Stimulated activated naive CD8-positive, alpha-beta T cell treated with anti-CD3 and anti-CD28 coated beads, Interleukin-15, amount 100 ng/mL, for 72 hours (primary cell): ENCODE results near the gene GALNT15.

ENCODE experiments used
- ATAC-seq: fragments of 150-1000 bp; cut with Tn5 transposase; 2 replicates; pipeline ENCODE4 v1.10.0; 2021; ENCODE audit warnings: mild to moderate bottlenecking, moderate library complexity
- DNase-seq, 2 donors: peaks; one replicate each; pipeline ENCODE4 v3.0.0; 2021 to 2022
- H3K27ac Mint-ChIP-seq, 2 donors: one replicate each; pipeline ENCODE4 v1.8.0; 2022; ENCODE audit warnings: mild to moderate bottlenecking in 2 of 2, mixed read lengths in 2 of 2, moderate library complexity in 2 of 2
- H3K27me3 Mint-ChIP-seq: one replicate; pipeline ENCODE4 v1.8.0; 2022; ENCODE audit warnings: mixed read lengths
- H3K4me1 Mint-ChIP-seq: one replicate; pipeline ENCODE4 v1.8.0; 2022; ENCODE audit warnings: mild to moderate bottlenecking, mixed read lengths
- H3K4me3 Mint-ChIP-seq, 2 donors: one replicate each; pipeline ENCODE4 v1.8.0; 2022; ENCODE audit warnings: mild to moderate bottlenecking in 2 of 2, mixed read lengths in 2 of 2, moderate library complexity in 1 of 2
- H3K9me3 Mint-ChIP-seq, 2 donors: one replicate each; pipeline ENCODE4 v1.8.0; 2022; ENCODE audit warnings: mixed read lengths in 2 of 2

GALNT15 gene

GRCh38 chr3:16174389-16174788 is at the start of gene GALNT15:
Gene GALNT15 (plus strand): TSS chr3:16174680. CDS start chr3:16175152, 472 bp downstream.
- Mint-ChIP-seq H3K27ac (no peak within 1 kb of the TSS), H3K4me3 (no peak within 1 kb of the TSS), H3K4me1 (peaks cover 8% of the 10 kb centered on the region), H3K9me3 (peaks cover 0 to 5% of the 10 kb centered on the region in 2 donors), H3K27me3 (peaks cover 38% of the 10 kb centered on the region)
- DNase-seq = no peak
- ATAC-seq = no peak

- no peak overlapping the region for H3K27ac Mint-ChIP-seq
- no peak overlapping the region for H3K4me3 Mint-ChIP-seq
- no peaks in the 10 kb centered on the region for H3K4me1 Mint-ChIP-seq
- no peaks in the 10 kb centered on the region for H3K9me3 Mint-ChIP-seq
- H3K27me3 Mint-ChIP-seq = no peaks in the 10 kb centered on the region
- no peak for ATAC-seq
- no peak for DNase-seq
Measured at GRCh38 chr3:16126634-16127033, 47.8 kb upstream of the GALNT15 start.

- Mint-ChIP-seq H3K9me3 (no peaks in the 10 kb centered on the region), H3K4me3 (no peak overlapping the region), H3K27ac (no peak overlapping the region), H3K4me1 (no peaks in the 10 kb centered on the region), H3K27me3 (no peaks in the 10 kb centered on the region)
- no peak for DNase-seq
- ATAC-seq = no peak
Measured at GRCh38 chr3:16127249-16127648, 47.2 kb upstream of the GALNT15 start.

GRCh38 chr3:16130066-16130465 is 44.4 kb upstream of the GALNT15 start:
- ATAC-seq = no peak
- H3K9me3 Mint-ChIP-seq = no peaks in the 10 kb centered on the region
- H3K4me1 Mint-ChIP-seq = no peaks in the 10 kb centered on the region
- H3K27me3 Mint-ChIP-seq = no peaks in the 10 kb centered on the region
- no peak overlapping the region for H3K27ac Mint-ChIP-seq
- no peak for DNase-seq
- H3K4me3 Mint-ChIP-seq = no peak overlapping the region

- no peak for DNase-seq
- Mint-ChIP-seq H3K9me3 (peaks cover 0 to 9% of the 10 kb centered on the region in 2 donors), H3K4me1 (no peaks in the 10 kb centered on the region), H3K27ac (no peak overlapping the region), H3K4me3 (no peak overlapping the region), H3K27me3 (no peaks in the 10 kb centered on the region)
- no peak for ATAC-seq
Measured at GRCh38 chr3:16132190-16132589, 42.3 kb upstream of the GALNT15 start.

GRCh38 chr3:16132928-16133327 is 41.6 kb upstream of the GALNT15 start:
- Mint-ChIP-seq H3K9me3 (peaks cover 0 to 15% of the 10 kb centered on the region in 2 donors), H3K4me1 (no peaks in the 10 kb centered on the region), H3K27me3 (no peaks in the 10 kb centered on the region), H3K4me3 (no peak overlapping the region), H3K27ac (no peak overlapping the region)
- ATAC-seq (no peak), DNase-seq (no peak)

- ATAC-seq = no peak
- H3K4me3 Mint-ChIP-seq = no peak overlapping the region
- H3K27me3 Mint-ChIP-seq = no peaks in the 10 kb centered on the region
- DNase-seq = no peak
- no peak overlapping the region for H3K27ac Mint-ChIP-seq
- H3K9me3 Mint-ChIP-seq = peaks cover 0 to 15% of the 10 kb centered on the region in 2 donors
- no peaks in the 10 kb centered on the region for H3K4me1 Mint-ChIP-seq
Measured at GRCh38 chr3:16134173-16134928, 40.1 kb upstream of the GALNT15 start.

GRCh38 chr3:16136055-16136454 is 38.4 kb upstream of the GALNT15 start:
- no peak overlapping the region for H3K27ac Mint-ChIP-seq
- ATAC-seq (no peak), DNase-seq (no peak)
- H3K4me1 Mint-ChIP-seq = no peaks in the 10 kb centered on the region
- peaks cover 0 to 15% of the 10 kb centered on the region in 2 donors for H3K9me3 Mint-ChIP-seq
- H3K4me3 Mint-ChIP-seq = no peak overlapping the region
- no peaks in the 10 kb centered on the region for H3K27me3 Mint-ChIP-seq

GRCh38 chr3:16137044-16137443 is 37.4 kb upstream of the GALNT15 start:
- ATAC-seq = no peak

GRCh38 chr3:16137977-16138376 is 36.5 kb upstream of the GALNT15 start:
- Mint-ChIP-seq H3K27ac (no peak overlapping the region), H3K27me3 (no peaks in the 10 kb centered on the region), H3K4me3 (no peak overlapping the region), H3K4me1 (no peaks in the 10 kb centered on the region), H3K9me3 (peaks cover 4 to 15% of the 10 kb centered on the region in 2 donors)
- DNase-seq (no peak), ATAC-seq (no peak)

More at GRCh38 chr3:16137044-16137443, 37.4 kb upstream of the GALNT15 start:
- Mint-ChIP-seq H3K27ac (no peak overlapping the region), H3K4me1 (no peaks in the 10 kb centered on the region), H3K4me3 (no peak overlapping the region), H3K27me3 (no peaks in the 10 kb centered on the region), H3K9me3 (peaks cover 2 to 15% of the 10 kb centered on the region in 2 donors)
- DNase-seq = no peak

- DNase-seq (no peak), ATAC-seq (no peak)
- Mint-ChIP-seq H3K4me3 (no peak overlapping the region), H3K4me1 (no peaks in the 10 kb centered on the region), H3K9me3 (peaks cover 16 to 29% of the 10 kb centered on the region in 2 donors), H3K27me3 (no peaks in the 10 kb centered on the region), H3K27ac (peak overlapping the region in 1 of 2 donors; percentile 5)
Measured at GRCh38 chr3:16140116-16140893, 34.2 kb upstream of the GALNT15 start.

GRCh38 chr3:16140894-16141285 is 33.6 kb upstream of the GALNT15 start:
- no peak overlapping the region for H3K4me3 Mint-ChIP-seq
- H3K9me3 Mint-ChIP-seq = peaks cover 16 to 29% of the 10 kb centered on the region in 2 donors
- no peak for DNase-seq
- H3K4me1 Mint-ChIP-seq = no peaks in the 10 kb centered on the region
- no peaks in the 10 kb centered on the region for H3K27me3 Mint-ChIP-seq
- H3K27ac Mint-ChIP-seq = no peak overlapping the region
- no peak for ATAC-seq

- ATAC-seq = no peak
- H3K9me3 Mint-ChIP-seq = peaks cover 16 to 18% of the 10 kb centered on the region in 2 donors
Measured at GRCh38 chr3:16142350-16143025, 32.0 kb upstream of the GALNT15 start.

GRCh38 chr3:16143861-16144447 is 30.5 kb upstream of the GALNT15 start:
- DNase-seq = no peak
- ATAC-seq = no peak
- Mint-ChIP-seq H3K27ac (no peak overlapping the region), H3K4me3 (no peak overlapping the region), H3K9me3 (peaks cover 15 to 16% of the 10 kb centered on the region in 2 donors), H3K27me3 (no peaks in the 10 kb centered on the region), H3K4me1 (no peaks in the 10 kb centered on the region)

More at GRCh38 chr3:16142350-16143025, 32.0 kb upstream of the GALNT15 start:
- Mint-ChIP-seq H3K4me1 (no peaks in the 10 kb centered on the region), H3K27ac (no peak overlapping the region), H3K27me3 (no peaks in the 10 kb centered on the region), H3K4me3 (no peak overlapping the region)
- DNase-seq = no peak

GRCh38 chr3:16145176-16145575 is 29.3 kb upstream of the GALNT15 start:
- Mint-ChIP-seq H3K4me3 (no peak overlapping the region), H3K27me3 (no peaks in the 10 kb centered on the region), H3K9me3 (peaks cover 15 to 16% of the 10 kb centered on the region in 2 donors), H3K27ac (no peak overlapping the region), H3K4me1 (no peaks in the 10 kb centered on the region)
- no peak for ATAC-seq
- no peak for DNase-seq
